Adrenal gland (tissue), 12 donors: ENCODE measurements around the gene ERF. TPM values are rescaled to one million over a fixed set of nuclear protein-coding genes. Genes with fewer than 3 reads are reported as not detected.
A peak's percentile ranks its signal among the peaks of the same experiment; 100 is the strongest.

Experiments used
- DNase-seq, 7 donors: peaks; one replicate each; pipeline ENCODE4 v3.0.0-alpha.2; 2019 to 2020
- H3K27ac ChIP-seq, 5 donors: fragments of 200-600 bp; sonication (generic) in 4 of 5; 1 replicate in 3 of 5; 2 replicates in 2 of 5; pipeline versions ENCODE4 v1.5.1 to v1.8.0; 2016 to 2020; ENCODE audit warnings: mild to moderate bottlenecking in 1 of 5
- H3K27me3 ChIP-seq: fragments of 200-600 bp; 2 replicates; pipeline ENCODE4 v1.8.0; 2021
- H3K36me3 ChIP-seq, 2 donors: fragments of 200-600 bp; replicated peaks in 1 of 2; 1 replicate in 1 of 2; 2 replicates in 1 of 2; pipeline versions ENCODE4 v1.5.1 to v1.8.0; 2018 to 2022
- H3K4me1 ChIP-seq, 2 donors: fragments of 200-600 bp; replicated peaks in 1 of 2; 1 replicate in 1 of 2; 2 replicates in 1 of 2; pipeline versions ENCODE4 v1.5.1 to v1.8.0; 2018 to 2021
- H3K4me3 ChIP-seq, 4 donors: fragments of 200-600 bp; sonication (generic) in 3 of 4; one replicate each; pipeline ENCODE4 v1.5.1; 2016 to 2018
- H3K9me3 ChIP-seq, 3 donors: fragments of 200-600 bp; sonication (generic) in 1 of 3; replicated peaks in 1 of 3; 1 replicate in 2 of 3; 2 replicates in 1 of 3; pipeline versions ENCODE4 v1.5.1 to v1.8.0; 2016 to 2021
- CTCF ChIP-seq, 6 experiments: fragments of 450-650 bp in 4 of 6; fragments of 200-600 bp in 2 of 6; sonication (generic) in 1 of 6; IDR thresholded peaks; 1 replicate in 5 of 6; 2 replicates in 1 of 6; pipeline versions ENCODE4 v1.5.1 to v1.8.0; 2016 to 2021; ENCODE audit warnings: antibody characterized with exemption in 6 of 6, mild to moderate bottlenecking in 2 of 6, moderate library complexity in 1 of 6
- POLR2A ChIP-seq, 2 donors: fragments of 450-650 bp; IDR thresholded peaks; one replicate each; pipeline ENCODE4 v1.6.1; 2017; ENCODE audit warnings: antibody characterized with exemption in 2 of 2, mild to moderate bottlenecking in 2 of 2, moderate library complexity in 1 of 2
- WGBS, 4 donors: extraction: QIAGEN DNeasy Blood & Tissue Kit in 2 of 4; methylation state at CpG; one replicate each; pipeline versions ENCODE4 v1.1.5 to v1.1.7; 2013 to 2017; 5-methylcytosine and 5-hydroxymethylcytosine counted together
- intact Hi-C, 2 donors: fragments of 100-400 bp; cut with DNase I; formaldehyde crosslinking; loops; one replicate each; pipeline versions ENCODE4 v1.14.1 to v1.15.0; 2022 to 2023
- polyA plus RNA-seq, 3 donors: library from polyadenylated mRNA; stranded (reverse); fragments of 200-250 nt in 2 of 3; fragments of 350-450 nt in 1 of 3; fragmentation: Illumina TruSeq in 1 of 3; extraction: RNeasy Lipid Tissue Mini Kit (QIAGEN cat#74804) in 1 of 3; gene quantifications; one replicate each; pipeline ENCODE4 v1.2.3, GENCODE V29; 2013 to 2014
- total RNA-seq, 9 donors: library from RNA; depleted of rRNA in 4 of 9; stranded (reverse); fragments of >200 nt in 4 of 9; fragments of 120-200 nt in 1 of 9; fragmentation: NEBNext Ultra II Directional in 1 of 9; extraction: Animal tissue kit (Norgen Biotek cat#: 25700) in 1 of 9; gene quantifications; one replicate each; pipeline versions ENCODE4 v1.1.0 to v1.2.4, GENCODE V29; 2013 to 2023
- donor health status: healthy with polysubstance abuse.
- donor health status: Bipolar disorder and iron deficiency.
- donor health status: DM: yes; HTN: yes; CAD: no.
- donor health status: DM: no; HTN: no; CAD: no.
- donor health status: DM: no; HTN: no; CAD: no.
- donor health status: DM: yes; HTN: yes; CAD: no.

Gene ERF
- total and polyA plus RNA-seq, 12 donors = 11.4 to 147 (median 52.4) TPM

GRCh38 chr19:42198676-42199439 is 56.1 kb downstream of the ERF start:
- H3K27ac ChIP-seq = peak overlapping the region in 1 of 5 donors; percentile 16
- no peaks in the 10 kb centered on the region for H3K9me3 ChIP-seq
- intact Hi-C loops = no loop called here
- no peak overlapping the region for H3K4me3 ChIP-seq
- WGBS, 4 donors = 62 to 79% (median 73%) methylated on average over 5 to 7 of the region's 7 CpGs
- H3K36me3 ChIP-seq = peaks cover 0 to 44% of the 10 kb centered on the region in 2 donors
- peak in 1 of 7 donors; percentile 12 for DNase-seq
- no peak for TF ChIP-seq CTCF (IDR thresholded peaks at IDR 0.05)
- TF ChIP-seq POLR2A (IDR thresholded peaks at IDR 0.05) = no peak
- H3K4me1 ChIP-seq = peaks cover 0 to 47% of the 10 kb centered on the region in 2 donors
- no peaks in the 10 kb centered on the region for H3K27me3 ChIP-seq

Other genes with a start within 250 kb of the ERF start
- 1 to 10 TPM in 4 of 9 donors, under 1 TPM in 4, not detected in 1; 0.24 to 6.2 (median 0.85) TPM for gene GRIK5, start 184.9 kb downstream of the ERF start, total RNA-seq
- 10 to 100 TPM in 1 of 3 donors, 1 to 10 TPM in 2; 2.3 to 11.9 (median 2.4) TPM for gene GRIK5, start 184.9 kb downstream of the ERF start, polyA plus RNA-seq
- gene ZNF574, start 179.0 kb downstream of the ERF start, total RNA-seq = 10 to 100 TPM in 7 of 9 donors, 1 to 10 TPM in 2; 6.4 to 16.9 (median 13.2) TPM
- gene ZNF574, start 179.0 kb downstream of the ERF start, polyA plus RNA-seq = 1 to 10 TPM; 2.7 to 7.9 (median 5.4) TPM
- 1 to 10 TPM in 8 of 9 donors, under 1 TPM in 1; 0.72 to 4.9 (median 2.9) TPM for gene POU2F2, start 122.7 kb downstream of the ERF start, total RNA-seq
- gene POU2F2, start 122.7 kb downstream of the ERF start, polyA plus RNA-seq = 10 to 100 TPM in 1 of 3 donors, 1 to 10 TPM in 2; 4.2 to 17.2 (median 6.8) TPM
- gene DEDD2, start 37.5 kb downstream of the ERF start, total RNA-seq = 10 to 100 TPM; 27.1 to 54.8 (median 32.0) TPM
- gene DEDD2, start 37.5 kb downstream of the ERF start, polyA plus RNA-seq = 10 to 100 TPM; 26.0 to 39.9 (median 26.2) TPM
- gene ZNF526, start 34.8 kb downstream of the ERF start, total RNA-seq = 10 to 100 TPM in 2 of 9 donors, 1 to 10 TPM in 7; 4.2 to 12.5 (median 8.9) TPM
- 1 to 10 TPM; 2.0 to 5.1 (median 2.9) TPM for gene ZNF526, start 34.8 kb downstream of the ERF start, polyA plus RNA-seq
- gene GSK3A, start 12.5 kb downstream of the ERF start, total RNA-seq = 10 to 100 TPM; 19.5 to 61.9 (median 41.3) TPM
- 10 to 100 TPM; 51.0 to 94.9 (median 65.5) TPM for gene GSK3A, start 12.5 kb downstream of the ERF start, polyA plus RNA-seq
- 100 to 1,000 TPM in 1 of 9 donors, 10 to 100 TPM in 8; 11.9 to 119 (median 72.1) TPM for gene CIC, start 14.1 kb upstream of the ERF start, total RNA-seq
- 100 to 1,000 TPM in 1 of 3 donors, 10 to 100 TPM in 2; 13.3 to 171 (median 61.7) TPM for gene CIC, start 14.1 kb upstream of the ERF start, polyA plus RNA-seq
- 1 to 10 TPM in 7 of 9 donors, under 1 TPM in 2; 0.61 to 2.5 (median 1.6) TPM for gene PRR19, start 47.0 kb upstream of the ERF start, total RNA-seq
- 1 to 10 TPM in 2 of 3 donors, under 1 TPM in 1; 0.51 to 2.3 (median 1.2) TPM for gene PRR19, start 47.0 kb upstream of the ERF start, polyA plus RNA-seq
- 10 to 100 TPM; 22.7 to 59.8 (median 33.6) TPM for gene PAFAH1B3, start 47.5 kb upstream of the ERF start, total RNA-seq
- gene PAFAH1B3, start 47.5 kb upstream of the ERF start, polyA plus RNA-seq = 10 to 100 TPM; 15.9 to 56.4 (median 37.0) TPM
- 1 to 10 TPM in 5 of 9 donors, under 1 TPM in 1, not detected in 3; 0.94 to 5.9 (median 2.8) TPM for gene TMEM145, start 58.2 kb upstream of the ERF start, total RNA-seq
- gene TMEM145, start 58.2 kb upstream of the ERF start, polyA plus RNA-seq = 10 to 100 TPM in 1 of 3 donors, 1 to 10 TPM in 2; 4.5 to 31.7 (median 5.4) TPM
- gene MEGF8, start 70.5 kb upstream of the ERF start, total RNA-seq = 10 to 100 TPM in 8 of 9 donors, 1 to 10 TPM in 1; 9.0 to 51.9 (median 31.3) TPM
- gene MEGF8, start 70.5 kb upstream of the ERF start, polyA plus RNA-seq = 10 to 100 TPM in 2 of 3 donors, 1 to 10 TPM in 1; 7.2 to 29.0 (median 13.0) TPM
- 1 to 10 TPM in 6 of 9 donors, under 1 TPM in 1, not detected in 2; 0.78 to 4.7 (median 3.4) TPM for gene CNFN, start 135.2 kb upstream of the ERF start, total RNA-seq
- 10 to 100 TPM in 1 of 3 donors, 1 to 10 TPM in 2; 1.2 to 20.9 (median 7.4) TPM for gene CNFN, start 135.2 kb upstream of the ERF start, polyA plus RNA-seq
- 100 to 1,000 TPM in 1 of 9 donors, 10 to 100 TPM in 8; 11.2 to 230 (median 39.5) TPM for gene LIPE, start 172.3 kb upstream of the ERF start, total RNA-seq
- 100 to 1,000 TPM in 1 of 3 donors, 10 to 100 TPM in 2; 29.9 to 204 (median 68.6) TPM for gene LIPE, start 172.3 kb upstream of the ERF start, polyA plus RNA-seq
- under 1 TPM in 3 of 9 donors, not detected in 6; 0.28 to 0.50 (median 0.34) TPM for gene CXCL17, start 187.8 kb upstream of the ERF start, total RNA-seq
- gene CXCL17, start 187.8 kb upstream of the ERF start, polyA plus RNA-seq = under 1 TPM in 1 of 3 donors, not detected in 2; 0.27 TPM